GM12878 (cell line): ENCODE results near the gene NUMBL. TPM values are rescaled to one million over a fixed set of nuclear protein-coding genes. Genes with fewer than 3 reads are reported as not detected.

Source experiments
- ATAC-seq: fragments of 200-7000 bp; cut with Tn5 transposase; 3 replicates; pipeline ENCODE4 v1.9.1; 2020; ENCODE audit warnings: mild to moderate bottlenecking, moderate library complexity
- BruUV-seq: library from RNA; stranded (reverse); fragments of 400-500 nt; replicated peaks from 2 replicates; lab custom pipeline; 2021; lab: Mats Ljungman, UMichigan
- CTCF ChIA-PET: fragments of 300-600 bp; sonication (Branson Sonifier 250); formaldehyde crosslinking; extraction: SDS; loops from one replicate; lab custom pipeline; 2021; ENCODE audit warnings: inconsistent platforms; lab: Yijun Ruan, JAX
- POLR2A ChIA-PET: fragments of 350-600 bp; formaldehyde crosslinking; extraction: SDS; loops from one replicate; lab custom pipeline; 2021; ENCODE audit warnings: inconsistent platforms; lab: Charles Lee
- RAD21 ChIA-PET: fragments of 300-600 bp; sonication (Branson Sonifier 250); formaldehyde crosslinking; loops from one replicate; lab custom pipeline; 2023; ENCODE audit warnings: antibody characterized with exemption; ENCODE audit not compliant: unreplicated experiment; lab: Charles Lee
- SMC1A ChIA-PET: fragments of 300-600 bp; sonication (Branson Sonifier 250); formaldehyde crosslinking; loops from one replicate; lab custom pipeline; 2023; ENCODE audit not compliant: unreplicated experiment, uncharacterized antibody; lab: Charles Lee
- DNase-seq: peaks from one replicate; pipeline ENCODE4 v3.0.0-alpha.2; 2011; ENCODE audit warnings: low read depth, low spot score
- FAIRE-seq: peaks from 3 replicates; lab custom pipeline; 2011; peaks lifted over from hg19 to GRCh38; lab: Jason Lieb, UNC
- H2AFZ ChIP-seq: 2 replicates; pipeline ENCODE4 v1.6.0; 2011; ENCODE audit warnings: low read depth, low read length, control low read depth; ENCODE audit not compliant: control insufficient read depth
- H3K27ac ChIP-seq: 2 replicates; pipeline ENCODE4 v1.5.1; 2011; ENCODE audit warnings: control low read depth; ENCODE audit not compliant: control insufficient read depth, insufficient read depth
- H3K27me3 ChIP-seq, 2 experiments: replicated peaks in 1 of 2; 2 replicates each; pipeline versions ENCODE4 v1.6.0 to v1.6.1; 2011; ENCODE audit warnings: low read length in 1 of 2; ENCODE audit not compliant: control insufficient read depth in 2 of 2, insufficient read depth in 2 of 2
- H3K36me3 ChIP-seq, 2 experiments: 2 replicates each; pipeline ENCODE4 v1.5.1; 2011; ENCODE audit warnings: low read length in 1 of 2; ENCODE audit not compliant: control insufficient read depth in 2 of 2, insufficient read depth in 2 of 2
- H3K4me1 ChIP-seq: 2 replicates; pipeline ENCODE4 v1.6.1; 2011; ENCODE audit warnings: mild to moderate bottlenecking, low read length, moderate library complexity, mixed read lengths; ENCODE audit not compliant: control insufficient read depth, insufficient read depth
- H3K4me2 ChIP-seq: 2 replicates; pipeline ENCODE4 v1.6.0; 2011; ENCODE audit warnings: control low read depth; ENCODE audit not compliant: control insufficient read depth, insufficient read depth
- H3K4me3 ChIP-seq: fragments of 200-600 bp; sonication (generic); 2 replicates; pipeline ENCODE4 v1.5.1; 2016
- H3K79me2 ChIP-seq: 2 replicates; pipeline ENCODE4 v1.6.0; 2011; ENCODE audit warnings: low read length; ENCODE audit not compliant: control insufficient read depth, insufficient read depth
- H3K9ac ChIP-seq: 2 replicates; pipeline ENCODE4 v1.8.0; 2011; ENCODE audit warnings: low read length, control low read depth, mixed read lengths; ENCODE audit not compliant: control insufficient read depth, insufficient read depth
- H3K9me3 ChIP-seq: replicated peaks from 3 replicates; pipeline ENCODE4 v1.5.1; 2011; ENCODE audit warnings: mild to moderate bottlenecking, low read length; ENCODE audit not compliant: control insufficient read depth, insufficient read depth
- H4K20me1 ChIP-seq: 2 replicates; pipeline ENCODE4 v1.6.0; 2011; ENCODE audit not compliant: control insufficient read depth, insufficient read depth
- ELK1 ChIP-seq: IDR thresholded peaks from 2 replicates; pipeline ENCODE4 v1.6.1; 2012; ENCODE audit warnings: low read depth, low read length, improper control_type of control experiment
- HDAC6 ChIP-seq: fragments of 200-600 bp; sonication (generic); IDR thresholded peaks from one replicate; pipeline ENCODE4 v1.8.0; 2017; ENCODE audit warnings: antibody characterized with exemption; ENCODE audit not compliant: unreplicated experiment
- KDM1A ChIP-seq: fragments of 200-600 bp; sonication (generic); IDR thresholded peaks from 2 replicates; pipeline ENCODE4 v1.6.1; 2016; ENCODE audit warnings: borderline replicate concordance
- LARP7 ChIP-seq: fragments of 450-650 bp; IDR thresholded peaks from 2 replicates; pipeline ENCODE4 v1.6.1; 2017; ENCODE audit warnings: mild to moderate bottlenecking
- MXI1 ChIP-seq: fragments of 150-350 bp; IDR thresholded peaks from 2 replicates; pipeline ENCODE4 v1.6.1; 2011; ENCODE audit warnings: low read depth, mild to moderate bottlenecking, inconsistent platforms, low read length, improper control_type of control experiment
- NFXL1 ChIP-seq: fragments of 450-650 bp; IDR thresholded peaks from 2 replicates; pipeline ENCODE4 v1.6.1; 2017; ENCODE audit warnings: antibody characterized with exemption, mild to moderate bottlenecking, borderline replicate concordance
- PAX8 ChIP-seq: fragments of 450-650 bp; IDR thresholded peaks from 2 replicates; pipeline ENCODE4 v1.6.1; 2017; ENCODE audit warnings: mild to moderate bottlenecking, moderate library complexity
- SUPT20H ChIP-seq: IDR thresholded peaks from 2 replicates; pipeline ENCODE4 v1.6.1; 2011; ENCODE audit warnings: low read depth, mild to moderate bottlenecking, low read length, moderate library complexity, borderline replicate concordance; ENCODE audit not compliant: control insufficient read depth
- TAF1 ChIP-seq: IDR thresholded peaks from 2 replicates; pipeline ENCODE4 v1.6.1; 2011; ENCODE audit warnings: mild to moderate bottlenecking, low read depth, low read length, borderline replicate concordance
- WGBS: methylation state at CpG from one replicate; pipeline ENCODE4 v1.1.6; 2016; ENCODE audit warnings: low lambda C conversion rate; ENCODE audit not compliant: insufficient replicate concordance, insufficient coverage; ENCODE audit errors: missing lambda C conversion rate; 5-methylcytosine and 5-hydroxymethylcytosine counted together
- in situ Hi-C: fragments of 300-500 bp; cut with MboI; formaldehyde crosslinking; loops from 9 replicates; pipeline ENCODE4 v1.14.3; 2018; ENCODE audit warnings: mixed read lengths
- intact Hi-C: fragments of 100-400 bp; cut with micrococcal nuclease; formaldehyde crosslinking; loops from one replicate; pipeline ENCODE4 v1.14.2; 2022; ENCODE audit not compliant: unreplicated experiment
- polyA plus RNA-seq, 11 experiments: library from polyadenylated mRNA; depleted of rRNA in 4 of 11; unstranded in 6 of 11; stranded (reverse) in 5 of 11; fragments of >200 nt; fragmentation: Nextera tagmentation in 4 of 11; fragmentation: Illumina TruSeq in 1 of 11; extraction: Ambion mirVana in 4 of 11; extraction: Trizol in 1 of 11; gene quantifications; 1 replicate in 1 of 11; 2 replicates in 10 of 11; pipeline versions ENCODE4 v1.2.1 to v1.2.3, GENCODE V29; 2011 to 2016; ENCODE audit warnings: inconsistent platforms in 2 of 11, missing spikeins in 2 of 11, low read depth in 1 of 11
- total RNA-seq, 4 experiments: library from RNA; depleted of rRNA in 3 of 4; stranded (reverse); fragments of >200 nt in 3 of 4; fragmentation: Illumina TruSeq in 1 of 4; extraction: Trizol in 1 of 4; gene quantifications; 2 replicates each; pipeline versions ENCODE4 v1.2.1 to v1.2.3, GENCODE V29; 2013 to 2021
- TF ChIP-seq, protein P1 (sequence below): fragments of 450-650 bp; IDR thresholded peaks from 2 replicates; pipeline ENCODE4 v1.6.1; 2017; ENCODE audit warnings: mild to moderate bottlenecking, low read depth, inconsistent platforms; ENCODE audit not compliant: poor library complexity, severe bottlenecking

Gene NUMBL
- total and polyA plus RNA-seq, 10 of the 15 experiments (the other 5 are each of a cell fraction or from before 2014, with no cell fraction given) = 0.16 to 9.4 (median 1.9) TPM

GRCh38 chr19:40661616-40662015, 28.8 kb downstream of the NUMBL start:
- ChIA-PET POLR2A (interaction anchor here (0.6 to 1.3 kb wide), 3 partner anchors 88 to 154 kb away, joined by 3 to 4 read pairs (median 3); no protein-coding TSS in a partner anchor), SMC1A (interaction anchor here (0.6 to 7.2 kb wide), 4 partner anchors 91 to 158 kb away, joined by 3 to 56 read pairs (median 7); no protein-coding TSS in a partner anchor), CTCF (interaction anchor here (0.5 to 6.6 kb wide), 8 partner anchors 27 to 247 kb away, joined by 3 to 76 read pairs (median 5); no protein-coding TSS in a partner anchor), RAD21 (interaction anchor here (0.6 to 4.6 kb wide), 5 partner anchors 57 to 356 kb away, joined by 3 to 46 read pairs (median 5); partner anchors contain the start of genes ACTMAP, RAB4B and SNRPA)
- no peaks in the 10 kb centered on the region for H3K36me3 ChIP-seq
- ATAC-seq = no peak
- no peaks in the 10 kb centered on the region for H4K20me1 ChIP-seq
- in situ Hi-C loops = no loop called here
- no peak overlapping the region for H3K4me3 ChIP-seq
- TF ChIP-seq ELK1 (no peak), HDAC6 (no peak), SUPT20H (no peak), KDM1A (no peak), PAX8 (no peak), MXI1 (no peak), TAF1 (no peak), LARP7 (no peak), NFXL1 (no peak)
- TF ChIP-seq, protein P1, sequence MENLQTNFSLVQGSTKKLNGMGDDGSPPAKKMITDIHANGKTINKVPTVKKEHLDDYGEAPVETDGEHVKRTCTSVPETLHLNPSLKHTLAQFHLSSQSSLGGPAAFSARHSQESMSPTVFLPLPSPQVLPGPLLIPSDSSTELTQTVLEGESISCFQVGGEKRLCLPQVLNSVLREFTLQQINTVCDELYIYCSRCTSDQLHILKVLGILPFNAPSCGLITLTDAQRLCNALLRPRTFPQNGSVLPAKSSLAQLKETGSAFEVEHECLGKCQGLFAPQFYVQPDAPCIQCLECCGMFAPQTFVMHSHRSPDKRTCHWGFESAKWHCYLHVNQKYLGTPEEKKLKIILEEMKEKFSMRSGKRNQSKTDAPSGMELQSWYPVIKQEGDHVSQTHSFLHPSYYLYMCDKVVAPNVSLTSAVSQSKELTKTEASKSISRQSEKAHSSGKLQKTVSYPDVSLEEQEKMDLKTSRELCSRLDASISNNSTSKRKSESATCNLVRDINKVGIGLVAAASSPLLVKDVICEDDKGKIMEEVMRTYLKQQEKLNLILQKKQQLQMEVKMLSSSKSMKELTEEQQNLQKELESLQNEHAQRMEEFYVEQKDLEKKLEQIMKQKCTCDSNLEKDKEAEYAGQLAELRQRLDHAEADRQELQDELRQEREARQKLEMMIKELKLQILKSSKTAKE = no peak
- no peaks in the 10 kb centered on the region for H3K27me3 ChIP-seq
- H3K4me1 ChIP-seq = peaks cover 6% of the 10 kb centered on the region
- no peaks in the 10 kb centered on the region for H3K9me3 ChIP-seq
- no peaks in the 10 kb centered on the region for H3K79me2 ChIP-seq
- H2AFZ ChIP-seq = no peak overlapping the region
- FAIRE-seq = no peak
- no peak overlapping the region for H3K4me2 ChIP-seq
- DNase-seq = no peak
- no peak overlapping the region for H3K9ac ChIP-seq
- no TSS peak for BruUV-seq
- intact Hi-C loops = loop anchor here (1.0 to 5.0 kb wide), 4 partner anchors 91 to 601 kb away; partner anchors contain the start of genes ACTMAP and SNRPA
- no peak overlapping the region for H3K27ac ChIP-seq
- 0% methylated on average over 1 of the region's 1 CpG for WGBS
